PFSK-1 (cell line): Measurements from ENCODE around the gene SLC22A12.

Source experiments
- SIN3A ChIP-seq: IDR thresholded peaks from 2 replicates; pipeline ENCODE4 v1.6.1; 2012; ENCODE audit warnings: mild to moderate bottlenecking, low read length, moderate library complexity, borderline replicate concordance; ENCODE audit not compliant: insufficient read depth
- TAF1 ChIP-seq: IDR thresholded peaks from 2 replicates; pipeline ENCODE4 v1.6.1; 2012; ENCODE audit warnings: low read length, control low read depth, borderline replicate concordance; ENCODE audit not compliant: insufficient read depth

DNA sequence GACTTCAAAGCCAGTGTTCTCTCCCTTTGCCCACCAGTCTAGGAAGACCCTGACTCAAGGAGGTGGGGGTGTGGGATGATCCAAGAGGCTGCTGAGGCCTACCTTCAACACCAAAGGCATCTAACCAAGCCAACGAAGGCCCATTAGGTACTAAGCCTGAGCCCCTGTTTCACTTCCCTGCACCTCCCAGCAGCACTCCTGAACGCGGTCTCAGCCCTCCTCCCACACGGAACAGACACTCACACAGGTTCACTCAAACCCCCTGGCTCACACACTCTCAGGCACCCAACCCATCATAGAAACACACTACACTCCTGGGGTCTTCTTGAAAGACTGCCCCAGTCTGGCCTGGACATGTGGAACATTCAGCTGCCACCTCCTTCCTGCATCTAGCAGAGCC lies 40.7 kb downstream of the SLC22A12 start:
- TF ChIP-seq TAF1 (no peak), SIN3A (no peak)
